H1 (cell line): ENCODE data around the gene HOMER1. TPM values are rescaled to one million over a fixed set of nuclear protein-coding genes. Genes with fewer than 3 reads are reported as not detected.

Experiments
- CTCF ChIA-PET: fragments of 300-600 bp; sonication (Branson Sonifier 250); formaldehyde crosslinking; loops from one replicate; lab custom pipeline; 2021; ENCODE audit not compliant: partially characterized antibody; lab: Charles Lee
- POLR2A ChIA-PET: fragments of 300-600 bp; sonication (Branson Sonifier 250); formaldehyde crosslinking; loops from one replicate; lab custom pipeline; 2021; ENCODE audit warnings: inconsistent platforms; ENCODE audit not compliant: partially characterized antibody; lab: Charles Lee
- DNase-seq, 2 experiments: peaks; one replicate each; pipeline versions ENCODE4 v3.0.0 to v3.0.0-alpha.2; 2010 to 2022; ENCODE audit warnings: low spot score in 2 of 2, low read depth in 1 of 2, mixed read lengths in 1 of 2
- FAIRE-seq: peaks from 2 replicates; lab custom pipeline; 2011; peaks lifted over from hg19 to GRCh38; lab: Jason Lieb, UNC
- H2AFZ ChIP-seq: 2 replicates; pipeline ENCODE4 v1.8.1; 2012; ENCODE audit warnings: low read length, inconsistent platforms
- H2AK5ac ChIP-seq: 2 replicates; pipeline ENCODE4 v1.6.1; 2013; ENCODE audit warnings: low read depth, low read length
- H2BK120ac ChIP-seq: replicated peaks from 2 replicates; pipeline ENCODE3; 2013; ENCODE audit warnings: low read depth, low read length, inconsistent platforms
- H2BK12ac ChIP-seq: 2 replicates; pipeline ENCODE4 v1.6.1; 2013; ENCODE audit warnings: low read depth, low read length
- H2BK15ac ChIP-seq: 2 replicates; pipeline ENCODE4 v1.6.1; 2013; ENCODE audit warnings: low read length
- H2BK20ac ChIP-seq: 2 replicates; pipeline ENCODE4 v1.6.1; 2013; ENCODE audit warnings: low read length
- H2BK5ac ChIP-seq: 2 replicates; pipeline ENCODE4 v1.6.1; 2013; ENCODE audit warnings: low read depth, low read length
- H3K14ac ChIP-seq: 2 replicates; pipeline ENCODE4 v1.6.1; 2013; ENCODE audit warnings: inconsistent platforms; ENCODE audit not compliant: insufficient read length
- H3K18ac ChIP-seq: 2 replicates; pipeline ENCODE4 v1.6.1; 2013; ENCODE audit warnings: low read length; ENCODE audit errors: extremely low read depth
- H3K23ac ChIP-seq: 2 replicates; pipeline ENCODE4 v1.6.1; 2013; ENCODE audit warnings: inconsistent platforms; ENCODE audit not compliant: insufficient read length
- H3K23me2 ChIP-seq: 2 replicates; pipeline ENCODE4 v1.6.1; 2013; ENCODE audit warnings: low read depth, low read length
- H3K27ac ChIP-seq: 2 replicates; pipeline ENCODE4 v1.6.1; 2011; ENCODE audit warnings: low read depth, low read length, inconsistent platforms
- H3K27me3 ChIP-seq, 4 experiments: replicated peaks in 1 of 4; 1 replicate in 1 of 4; 2 replicates in 3 of 4; pipeline versions ENCODE4 v1.6.1 to v1.8.1; 2011 to 2013; ENCODE audit warnings: low read length in 3 of 4, mild to moderate bottlenecking in 3 of 4, inconsistent platforms in 2 of 4, mixed read lengths in 2 of 4, moderate library complexity in 1 of 4; ENCODE audit not compliant: control insufficient read depth in 3 of 4, insufficient read depth in 3 of 4; ENCODE audit errors: extremely low read depth in 1 of 4
- H3K36me3 ChIP-seq, 4 experiments: 2 replicates each; pipeline versions ENCODE4 v1.6.1 to v1.8.1; 2011 to 2013; ENCODE audit warnings: mild to moderate bottlenecking in 4 of 4, low read length in 3 of 4, moderate library complexity in 2 of 4, control low read depth in 1 of 4, inconsistent platforms in 1 of 4; ENCODE audit not compliant: insufficient read depth in 4 of 4, control insufficient read depth in 2 of 4
- H3K4ac ChIP-seq: replicated peaks from 2 replicates; pipeline ENCODE3; 2013; ENCODE audit warnings: low read length, low read depth, mixed read lengths, inconsistent platforms; ENCODE audit not compliant: insufficient read length
- H3K4me1 ChIP-seq, 4 experiments: replicated peaks in 1 of 4; 1 replicate in 1 of 4; 2 replicates in 3 of 4; pipeline versions ENCODE4 v1.6.1 to v1.8.1; 2011 to 2013; ENCODE audit warnings: low read length in 3 of 4, inconsistent platforms in 2 of 4, mixed read lengths in 1 of 4; ENCODE audit not compliant: insufficient read depth in 4 of 4, control insufficient read depth in 3 of 4
- H3K4me2 ChIP-seq, 2 experiments: 2 replicates each; pipeline versions ENCODE4 v1.6.1 to v1.8.1; 2011 to 2013; ENCODE audit warnings: low read depth in 2 of 2, low read length in 2 of 2, control low read depth in 1 of 2, inconsistent platforms in 1 of 2, mild to moderate bottlenecking in 1 of 2; ENCODE audit not compliant: insufficient read depth in 1 of 2
- H3K4me3 ChIP-seq, 4 experiments: fragments of 200-600, 300-600 bp in 1 of 4; sonication (generic), shearing (Covaris generic), sonication (Bioruptor Twin) in 1 of 4; 2 replicates each; pipeline versions ENCODE4 v1.5.1 to v1.8.1; 2011 to 2016; ENCODE audit warnings: low read length in 4 of 4, low read depth in 3 of 4, control low read depth in 2 of 4, inconsistent platforms in 2 of 4, mild to moderate bottlenecking in 2 of 4, mixed read lengths in 1 of 4, moderate library complexity in 1 of 4; ENCODE audit not compliant: insufficient read depth in 2 of 4; ENCODE audit errors: extremely low read depth in 1 of 4
- H3K56ac ChIP-seq: replicated peaks from 2 replicates; pipeline ENCODE3; 2013; ENCODE audit warnings: low read depth, mild to moderate bottlenecking, mixed read lengths, low read length, inconsistent platforms; ENCODE audit not compliant: insufficient read length
- H3K79me1 ChIP-seq: 2 replicates; pipeline ENCODE4 v1.6.1; 2013; ENCODE audit warnings: low read depth, low read length, control low read depth
- H3K79me2 ChIP-seq, 2 experiments: 2 replicates each; pipeline versions ENCODE4 v1.6.1 to v1.8.1; 2012 to 2013; ENCODE audit warnings: low read length in 2 of 2, mild to moderate bottlenecking in 2 of 2, inconsistent platforms in 1 of 2; ENCODE audit not compliant: insufficient read depth in 2 of 2, control insufficient read depth in 1 of 2
- H3K9ac ChIP-seq, 4 experiments: replicated peaks in 1 of 4; 1 replicate in 1 of 4; 2 replicates in 3 of 4; pipeline versions ENCODE4 v1.6.1 to v1.8.1; 2011 to 2013; ENCODE audit warnings: low read depth in 3 of 4, low read length in 3 of 4, control low read depth in 2 of 4, mild to moderate bottlenecking in 2 of 4, moderate library complexity in 2 of 4, inconsistent platforms in 1 of 4; ENCODE audit errors: extremely low read depth in 1 of 4
- H3K9me3 ChIP-seq, 2 experiments: 2 replicates each; pipeline versions ENCODE4 v1.6.1 to v1.8.1; 2012 to 2013; ENCODE audit warnings: mild to moderate bottlenecking in 2 of 2, moderate library complexity in 2 of 2, control low read depth in 1 of 2, inconsistent platforms in 1 of 2, low read depth in 1 of 2, low read length in 1 of 2, mixed read lengths in 1 of 2; ENCODE audit not compliant: insufficient read depth in 2 of 2
- H4K20me1 ChIP-seq, 2 experiments: replicated peaks in 1 of 2; 2 replicates each; pipeline versions ENCODE3 to v1.8.1; 2011 to 2013; ENCODE audit warnings: inconsistent platforms in 2 of 2, low read length in 2 of 2, mild to moderate bottlenecking in 1 of 2; ENCODE audit not compliant: insufficient read depth in 2 of 2, control insufficient read depth in 1 of 2
- H4K5ac ChIP-seq: 2 replicates; pipeline ENCODE4 v1.6.1; 2013; ENCODE audit warnings: low read length, low read depth, mixed read lengths, inconsistent platforms; ENCODE audit not compliant: insufficient read length
- H4K8ac ChIP-seq: 2 replicates; pipeline ENCODE4 v1.8.0; 2013; ENCODE audit warnings: mild to moderate bottlenecking, moderate library complexity, low read length, inconsistent platforms; ENCODE audit not compliant: insufficient read depth; ENCODE audit errors: extremely low read depth
- H4K91ac ChIP-seq: replicated peaks from 2 replicates; pipeline ENCODE3; 2013; ENCODE audit warnings: low read length, mixed read lengths, inconsistent platforms; ENCODE audit not compliant: insufficient read length
- BACH1 ChIP-seq: IDR thresholded peaks from 2 replicates; pipeline ENCODE4 v1.6.1; 2012; ENCODE audit warnings: low read length, improper control_type of control experiment
- CHD1 ChIP-seq: IDR thresholded peaks from 2 replicates; pipeline ENCODE4 v1.6.1; 2012; ENCODE audit warnings: low read depth, low read length, improper control_type of control experiment
- CHD2 ChIP-seq: IDR thresholded peaks from 2 replicates; pipeline ENCODE4 v1.6.1; 2012; ENCODE audit warnings: low read length, improper control_type of control experiment
- FOSL1 ChIP-seq: IDR thresholded peaks from 2 replicates; pipeline ENCODE4 v1.6.1; 2011; ENCODE audit warnings: mild to moderate bottlenecking, low read depth, low read length, moderate library complexity; ENCODE audit not compliant: insufficient read depth
- GTF2F1 ChIP-seq: IDR thresholded peaks from 2 replicates; pipeline ENCODE4 v1.6.1; 2012; ENCODE audit warnings: low read depth, low read length, improper control_type of control experiment, borderline replicate concordance
- RAD21 ChIP-seq, 2 experiments: IDR thresholded peaks in 1 of 2; conservative IDR thresholded peaks in 1 of 2; 2 replicates each; pipeline ENCODE4 v1.6.1; 2011; ENCODE audit warnings: low read depth in 2 of 2, low read length in 2 of 2, improper control_type of control experiment in 1 of 2, inconsistent platforms in 1 of 2, mild to moderate bottlenecking in 1 of 2, moderate library complexity in 1 of 2
- RBBP5 ChIP-seq: IDR thresholded peaks from 2 replicates; pipeline ENCODE4 v1.7.1; 2012; ENCODE audit warnings: low read depth, mild to moderate bottlenecking, inconsistent platforms, low read length, moderate library complexity, borderline replicate concordance
- SIRT6 ChIP-seq: IDR thresholded peaks from one replicate; pipeline ENCODE4 v1.7.1; 2012; ENCODE audit warnings: low read length, inconsistent platforms
- SIX5 ChIP-seq: IDR thresholded peaks from 2 replicates; pipeline ENCODE4 v1.6.1; 2011; ENCODE audit warnings: mild to moderate bottlenecking, low read depth, low read length
- WGBS, 2 experiments: shearing (Covaris generic) in 1 of 2; methylation state at CpG; one replicate each; pipeline versions ENCODE4 v1.1.6 to v1.1.7; 2013 to 2015; ENCODE audit warnings: low lambda C conversion rate in 2 of 2, mixed read lengths in 2 of 2, inconsistent platforms in 1 of 2, low coverage in 1 of 2, missing lambda C conversion rate in 1 of 2; ENCODE audit not compliant: insufficient replicate concordance in 2 of 2, insufficient coverage in 1 of 2, insufficient read length in 1 of 2; ENCODE audit errors: extremely low coverage in 1 of 2, missing lambda C conversion rate in 1 of 2; 5-methylcytosine and 5-hydroxymethylcytosine counted together
- polyA plus RNA-seq, 7 experiments: library from polyadenylated mRNA; depleted of rRNA in 3 of 7; stranded (reverse) in 5 of 7; unstranded in 2 of 7; fragments of >200 nt in 5 of 7; fragments of 200-250 nt in 2 of 7; gene quantifications; 1 replicate in 5 of 7; 2 replicates in 1 of 7; 4 replicates in 1 of 7; pipeline versions ENCODE4 v1.2.1 to v1.2.3, GENCODE V29; 2011 to 2013; ENCODE audit warnings: missing spikeins in 2 of 7, mixed read lengths in 2 of 7
- total RNA-seq: library from RNA; stranded (reverse); fragmentation: NEBNext Ultra II Directional; extraction: Animal tissue kit (Norgen Biotek cat#: 25700); gene quantifications from 2 replicates; pipeline ENCODE4 v1.2.1, GENCODE V29; 2021
- TF ChIP-seq, protein P1 (sequence below), 3 experiments: IDR thresholded peaks; 1 replicate in 2 of 3; 2 replicates in 1 of 3; pipeline versions ENCODE4 v1.5.1 to v1.6.1; 2011; ENCODE audit warnings: low read length in 3 of 3, mild to moderate bottlenecking in 3 of 3, inconsistent platforms in 2 of 3, low read depth in 1 of 3, moderate library complexity in 1 of 3; ENCODE audit not compliant: insufficient read depth in 1 of 3; ENCODE audit errors: control extremely low read depth in 1 of 3
- TF ChIP-seq, protein P2 (sequence below): IDR thresholded peaks from 2 replicates; pipeline ENCODE4 v1.6.1; 2012; ENCODE audit warnings: inconsistent platforms

Gene HOMER1
- total and polyA plus RNA-seq, 2 of the 8 experiments (the other 6 are each of a cell fraction or from before 2014, with no cell fraction given): 6.4 to 57.9 TPM

DNA sequence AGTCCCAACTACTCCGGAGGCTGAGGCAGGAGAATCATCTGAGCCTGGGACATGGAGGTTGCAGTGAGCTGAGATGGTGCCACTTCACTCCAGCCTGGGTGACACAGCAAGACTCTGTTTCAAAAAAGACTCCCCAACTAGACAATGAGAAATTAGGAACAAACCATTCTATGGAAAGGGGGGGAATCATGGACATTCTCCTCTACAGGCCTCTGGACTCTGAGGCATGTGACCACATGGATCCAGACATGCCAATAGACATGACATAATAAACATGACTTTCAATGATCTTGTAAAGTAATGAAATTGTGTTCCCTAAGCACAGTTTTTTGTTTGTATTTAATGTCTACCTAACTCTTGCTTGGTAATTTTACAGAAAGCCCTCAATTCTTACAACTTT lies 8.8 kb downstream of the HOMER1 start:
- Histone ChIP-seq H4K8ac (no peak overlapping the region), H3K79me1 (peaks cover 6% of the 10 kb centered on the region; the same call in 1 of the 2 replicates), H3K4ac (no peak overlapping the region), H3K4me2 (no peak overlapping the region), H3K23ac (no peak overlapping the region), H4K91ac (no peak overlapping the region), H2BK120ac (no peak overlapping the region), H3K36me3 (no peaks in the 10 kb centered on the region), H3K4me3 (no peak overlapping the region), H3K56ac (no peak overlapping the region), H2BK15ac (no peak overlapping the region), H3K27me3 (no peaks in the 10 kb centered on the region), H2AK5ac (no peak overlapping the region), H3K23me2 (no peaks in the 10 kb centered on the region), H2BK20ac (no peak overlapping the region), H3K9ac (no peak overlapping the region), H2BK5ac (no peak overlapping the region), H4K5ac (no peak overlapping the region), H3K4me1 (peaks cover 2 to 10% (median 7%) of the 10 kb centered on the region in 4 experiments; a peak in 4 of 7 replicates), H3K27ac (no peak overlapping the region), H2BK12ac (no peak overlapping the region), H4K20me1 (peaks cover 5 to 15% of the 10 kb centered on the region in 2 experiments), H3K9me3 (no peaks in the 10 kb centered on the region; a peak in 1 of 4 replicates), H3K18ac (no peak overlapping the region), H3K79me2 (peaks cover 7 to 93% of the 10 kb centered on the region in 2 experiments), H3K14ac (no peak overlapping the region), H2AFZ (no peak overlapping the region)
- WGBS, 2 experiments: 81% methylated on average over 1 of the region's 1 CpG; no CpG with 5 or more reads in 1 of the 2 experiments
- POLR2A ChIA-PET: interaction anchor here (0.8 to 13.2 kb wide), 3 partner anchors 8 to 351 kb away, joined by 3 to 94 read pairs (median 3); partner anchors contain the start of gene HOMER1
- CTCF ChIA-PET: interaction anchor here (1.2 kb wide), 1 partner anchor 9 kb away, joined by 4 read pairs; no protein-coding TSS in a partner anchor
- FAIRE-seq: no peak
- no peak for DNase-seq
- TF ChIP-seq, protein P1, sequence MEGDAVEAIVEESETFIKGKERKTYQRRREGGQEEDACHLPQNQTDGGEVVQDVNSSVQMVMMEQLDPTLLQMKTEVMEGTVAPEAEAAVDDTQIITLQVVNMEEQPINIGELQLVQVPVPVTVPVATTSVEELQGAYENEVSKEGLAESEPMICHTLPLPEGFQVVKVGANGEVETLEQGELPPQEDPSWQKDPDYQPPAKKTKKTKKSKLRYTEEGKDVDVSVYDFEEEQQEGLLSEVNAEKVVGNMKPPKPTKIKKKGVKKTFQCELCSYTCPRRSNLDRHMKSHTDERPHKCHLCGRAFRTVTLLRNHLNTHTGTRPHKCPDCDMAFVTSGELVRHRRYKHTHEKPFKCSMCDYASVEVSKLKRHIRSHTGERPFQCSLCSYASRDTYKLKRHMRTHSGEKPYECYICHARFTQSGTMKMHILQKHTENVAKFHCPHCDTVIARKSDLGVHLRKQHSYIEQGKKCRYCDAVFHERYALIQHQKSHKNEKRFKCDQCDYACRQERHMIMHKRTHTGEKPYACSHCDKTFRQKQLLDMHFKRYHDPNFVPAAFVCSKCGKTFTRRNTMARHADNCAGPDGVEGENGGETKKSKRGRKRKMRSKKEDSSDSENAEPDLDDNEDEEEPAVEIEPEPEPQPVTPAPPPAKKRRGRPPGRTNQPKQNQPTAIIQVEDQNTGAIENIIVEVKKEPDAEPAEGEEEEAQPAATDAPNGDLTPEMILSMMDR (IDR thresholded peaks at IDR 0.05; ENCODE audit: control extremely low read depth in 1 of 3, insufficient read depth in 1 of 3, low read depth in 1 of 3, low read length in 3 of 3): no peak
- TF ChIP-seq, protein P2, sequence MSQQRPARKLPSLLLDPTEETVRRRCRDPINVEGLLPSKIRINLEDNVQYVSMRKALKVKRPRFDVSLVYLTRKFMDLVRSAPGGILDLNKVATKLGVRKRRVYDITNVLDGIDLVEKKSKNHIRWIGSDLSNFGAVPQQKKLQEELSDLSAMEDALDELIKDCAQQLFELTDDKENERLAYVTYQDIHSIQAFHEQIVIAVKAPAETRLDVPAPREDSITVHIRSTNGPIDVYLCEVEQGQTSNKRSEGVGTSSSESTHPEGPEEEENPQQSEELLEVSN: no peak
- TF ChIP-seq CHD1: no peak
- no peak for TF ChIP-seq SIRT6
- TF ChIP-seq RBBP5: no peak
- no peak for TF ChIP-seq CHD2
- TF ChIP-seq GTF2F1: no peak
- no peak for TF ChIP-seq BACH1
- TF ChIP-seq FOSL1: no peak
- TF ChIP-seq SIX5: no peak
- no peak for TF ChIP-seq RAD21 (IDR thresholded peaks at IDR 0.05 in 1 of 2, conservative IDR thresholded peaks at IDR 0.05 in 1 of 2; ENCODE audit: low read depth in 2 of 2, low read length in 2 of 2)
